Iris pigment epithelial cell (primary cell): ENCODE results near the gene VTA1.
"Not testable (repeated sequence)": the region's sequence is repeated elsewhere in the genome, so short reads cannot be mapped to it uniquely, and the experiment has no call there.

Experiments used
- DNase-seq: peaks from one replicate; pipeline ENCODE4 v3.0.0-alpha.2; 2011; ENCODE audit warnings: low read depth

VTA1 gene

DNA sequence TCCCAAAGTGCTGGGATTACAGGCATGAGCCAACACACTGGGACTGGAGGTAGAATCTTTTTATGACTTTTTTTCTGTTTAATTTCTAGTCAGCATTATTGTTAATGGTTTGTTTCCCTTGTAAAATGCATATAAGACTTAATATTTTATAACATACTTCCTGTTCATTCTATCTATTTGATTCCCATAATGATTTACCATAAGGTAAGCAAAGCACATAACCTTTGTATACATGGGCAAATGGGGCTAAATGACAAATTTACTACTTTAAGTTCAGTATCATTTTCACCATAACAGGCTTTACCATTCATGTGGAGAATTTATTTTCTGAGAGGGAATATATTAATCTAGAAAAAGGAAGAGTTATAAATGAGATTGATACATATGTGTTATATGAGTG is 24.3 kb downstream of the VTA1 start:
- DNase-seq, result no peak

- no peak for DNase-seq
Measured at GRCh38 chr6:142172758-142173157, 25.7 kb downstream of the VTA1 start.

- no peak for DNase-seq
Measured at GRCh38 chr6:142173980-142174379, 26.9 kb downstream of the VTA1 start.

DNA sequence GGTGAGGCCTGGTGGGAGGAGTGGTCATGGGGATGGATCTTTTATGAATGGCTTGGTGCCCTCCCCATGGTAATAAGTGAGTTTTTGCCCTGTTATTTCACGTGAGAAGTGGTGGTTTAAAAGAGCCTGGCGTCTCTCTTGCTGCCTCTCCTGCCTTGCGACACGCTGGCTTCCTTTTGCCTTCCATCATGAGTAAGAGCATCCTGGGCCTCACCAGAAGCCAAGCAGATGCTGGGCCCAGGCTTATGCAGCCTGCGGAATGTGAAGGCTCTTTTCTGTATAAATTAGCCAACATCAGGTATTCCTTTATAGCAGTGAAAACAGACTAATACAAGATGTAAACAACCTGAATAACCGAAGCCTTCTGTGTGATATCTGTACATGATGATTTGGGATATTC is 27.6 kb downstream of the VTA1 start:
- DNase-seq, result peak; percentile 15

DNA sequence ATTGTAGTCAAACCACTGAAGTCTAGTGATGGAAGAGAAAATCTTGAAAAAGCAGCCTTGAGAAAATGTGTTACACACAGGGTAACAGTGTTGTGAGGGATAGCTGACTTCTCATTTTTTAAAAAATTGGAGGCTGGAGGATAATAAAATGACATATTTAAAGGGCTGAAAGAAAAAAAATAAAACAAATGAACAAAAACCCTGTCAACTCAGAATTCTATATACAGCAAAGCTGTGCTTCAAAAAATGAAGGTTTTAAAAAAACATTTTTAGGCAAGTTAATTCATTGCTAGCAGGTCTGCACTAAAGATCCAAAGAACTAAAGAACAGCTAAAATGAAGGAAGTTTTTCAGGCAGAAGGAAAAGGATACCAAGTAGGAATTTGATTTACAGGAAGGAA is 31.1 kb downstream of the VTA1 start:
- no peak for DNase-seq

GRCh38 chr6:142182004-142182403 is 34.9 kb downstream of the VTA1 start:
- no peak for DNase-seq

DNA sequence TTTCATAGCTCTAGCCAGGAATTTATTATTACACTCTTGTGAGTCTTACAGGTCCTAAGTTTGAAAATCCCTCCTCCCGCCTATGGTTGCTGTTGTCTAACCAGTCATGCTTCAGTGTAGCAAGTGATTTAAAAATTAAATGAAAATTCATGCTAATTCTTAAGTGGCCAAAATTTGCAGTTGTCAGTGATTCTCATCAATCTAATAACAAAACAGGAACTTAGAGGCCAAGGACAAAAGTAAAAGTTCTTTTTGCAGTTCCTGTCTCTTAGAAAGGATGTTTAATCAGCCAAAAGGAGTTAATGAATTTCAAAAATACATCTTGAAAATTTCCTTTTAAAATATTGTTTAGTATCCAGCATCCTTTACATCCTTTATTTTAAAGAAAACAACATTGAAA is 36.3 kb downstream of the VTA1 start:
- no peak for DNase-seq

DNA sequence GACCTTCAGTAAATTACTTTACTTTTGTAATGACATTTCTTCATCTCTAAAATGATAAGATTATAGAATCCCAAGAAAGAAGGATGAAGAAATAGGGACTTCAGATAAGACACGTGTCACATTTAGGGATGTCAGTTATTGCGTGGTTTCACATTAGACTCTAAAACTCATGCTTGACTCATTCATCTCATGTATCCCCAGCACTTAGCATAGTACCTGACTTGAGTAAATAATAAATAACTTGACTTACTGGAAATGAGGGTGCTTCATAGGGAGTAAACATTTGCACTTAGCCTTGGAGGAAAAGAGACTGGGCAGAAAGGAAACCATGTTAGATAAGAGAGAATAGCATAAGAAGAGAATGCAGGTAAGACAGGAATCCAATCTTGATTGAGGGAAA is 37.2 kb downstream of the VTA1 start:
- DNase-seq, result no peak

DNA sequence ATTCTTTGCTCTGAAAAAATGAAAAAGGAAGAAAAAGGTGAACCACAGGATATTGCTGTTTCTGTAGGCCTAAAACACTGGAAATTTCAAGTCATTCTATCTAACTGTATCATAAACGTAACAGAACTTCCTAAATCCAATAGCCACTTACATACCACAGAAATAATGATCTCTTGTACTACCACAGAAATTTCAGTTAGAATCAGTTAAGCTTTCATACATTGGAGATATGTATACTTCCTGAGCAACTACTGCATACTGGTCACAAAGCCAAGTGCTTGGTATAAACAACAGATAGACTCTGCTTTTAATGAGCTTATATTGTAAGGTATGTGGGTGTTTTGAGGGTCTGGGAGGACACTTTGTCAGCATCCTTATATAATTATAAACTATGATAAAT is 38.6 kb downstream of the VTA1 start:
- DNase-seq, result no peak

- DNase-seq, result peak; percentile 83
Measured at GRCh38 chr6:142187209-142187608, 40.1 kb downstream of the VTA1 start.

DNA sequence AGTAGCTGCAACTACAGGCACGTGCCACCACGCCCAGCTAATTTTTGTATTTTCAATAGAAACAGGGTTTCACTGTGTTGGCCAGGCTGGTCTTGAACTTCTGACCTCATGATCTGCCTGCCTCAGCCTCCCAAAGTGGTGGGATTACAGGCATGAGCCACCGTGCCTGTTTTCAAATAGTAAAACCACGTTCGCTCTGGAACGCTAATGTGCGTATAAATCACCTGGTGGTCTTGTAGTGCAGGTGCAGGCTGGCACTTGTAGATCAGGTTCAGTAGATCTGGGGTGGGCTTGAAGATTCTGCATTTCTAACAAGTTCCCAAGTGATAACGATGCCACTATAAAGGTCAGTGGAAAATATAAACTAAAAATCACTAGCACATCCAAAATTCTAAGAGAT is 41.3 kb downstream of the VTA1 start:
- DNase-seq, result not testable (repeated sequence)

- DNase-seq, result no peak
Measured at GRCh38 chr6:142189057-142189456, 42.0 kb downstream of the VTA1 start.

DNA sequence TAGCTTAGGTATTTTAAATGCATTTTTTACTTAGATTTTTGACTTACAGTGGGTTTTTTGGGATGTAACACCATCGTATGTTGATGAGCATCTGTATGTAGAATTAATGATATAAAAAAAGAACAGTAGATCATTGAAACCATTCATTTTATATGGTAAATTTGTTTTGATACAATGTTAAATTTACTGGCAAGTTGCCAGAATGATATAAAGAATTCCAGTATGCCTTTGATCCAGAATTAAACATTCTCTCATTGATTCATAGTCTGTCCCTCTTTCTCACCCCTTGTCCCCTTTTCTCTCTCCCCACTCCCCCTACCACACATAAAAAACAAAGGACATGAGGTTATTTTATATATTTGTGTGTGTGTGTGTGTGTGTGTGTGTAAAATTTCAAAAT is 45.3 kb downstream of the VTA1 start:
- no peak for DNase-seq

- DNase-seq, result no peak
Measured at GRCh38 chr6:142193621-142194020, 46.6 kb downstream of the VTA1 start.

DNA sequence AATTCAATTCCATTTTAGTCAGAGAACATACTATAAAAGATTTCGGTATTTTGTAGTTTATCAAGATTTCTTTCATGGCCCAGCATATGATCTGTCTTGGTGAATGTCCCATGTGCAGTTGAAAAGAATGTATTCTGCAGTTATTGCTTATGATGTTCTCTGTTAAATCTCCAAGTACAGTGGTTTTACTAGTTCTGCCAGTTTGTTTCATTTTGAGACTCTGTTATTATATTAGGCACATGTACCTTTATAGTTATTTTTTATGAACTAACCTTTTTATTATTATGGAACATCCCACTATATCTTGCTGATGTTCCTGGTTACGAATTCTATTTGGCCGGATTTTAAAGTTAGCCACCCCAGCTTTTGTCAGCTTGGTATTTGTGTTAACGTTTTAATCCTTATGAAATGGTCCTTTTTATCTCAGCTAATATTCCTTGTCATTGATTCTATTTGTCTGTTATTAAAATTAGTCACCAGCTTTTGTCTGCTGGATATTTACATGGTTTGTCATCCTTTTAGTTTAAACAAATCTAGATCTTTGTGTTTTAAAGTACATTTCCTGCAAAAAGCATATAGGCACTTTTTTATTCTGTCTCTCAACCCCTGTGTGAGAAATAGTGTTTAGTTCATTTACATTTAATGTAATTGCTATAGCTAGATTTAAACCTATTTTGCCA is 48.9 kb downstream of the VTA1 start:
- DNase-seq, result peak; percentile 47

GRCh38 chr6:142200846-142201628 is 54.0 kb downstream of the VTA1 start:
- DNase-seq, result no peak

- peak; percentile 54 for DNase-seq
Measured at GRCh38 chr6:142207265-142207877, 60.3 kb downstream of the VTA1 start.

DNA sequence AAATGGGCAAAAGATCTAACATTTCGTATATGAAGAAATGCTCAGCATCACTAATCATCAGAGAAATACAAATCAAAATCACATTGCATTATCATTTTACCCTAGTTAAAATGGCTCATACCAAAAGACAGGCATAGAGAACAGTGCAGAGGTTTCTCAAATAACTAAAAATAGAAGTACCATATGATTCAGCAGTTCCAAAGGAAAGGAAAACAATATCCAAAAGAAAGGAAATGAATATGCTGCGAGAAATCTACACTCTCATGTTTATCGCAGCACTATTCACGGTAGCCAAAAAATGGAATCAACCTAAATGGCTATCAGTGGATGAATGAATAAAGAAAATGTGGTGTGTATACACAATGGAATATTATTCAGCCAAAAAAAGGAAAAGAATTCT is 63.5 kb downstream of the VTA1 start:
- no peak for DNase-seq

- DNase-seq, result no peak
Measured at GRCh38 chr6:142213402-142213801, 66.3 kb downstream of the VTA1 start.

GRCh38 chr6:142218446-142218845 is 71.4 kb downstream of the VTA1 start:
- DNase-seq, result no peak

DNA sequence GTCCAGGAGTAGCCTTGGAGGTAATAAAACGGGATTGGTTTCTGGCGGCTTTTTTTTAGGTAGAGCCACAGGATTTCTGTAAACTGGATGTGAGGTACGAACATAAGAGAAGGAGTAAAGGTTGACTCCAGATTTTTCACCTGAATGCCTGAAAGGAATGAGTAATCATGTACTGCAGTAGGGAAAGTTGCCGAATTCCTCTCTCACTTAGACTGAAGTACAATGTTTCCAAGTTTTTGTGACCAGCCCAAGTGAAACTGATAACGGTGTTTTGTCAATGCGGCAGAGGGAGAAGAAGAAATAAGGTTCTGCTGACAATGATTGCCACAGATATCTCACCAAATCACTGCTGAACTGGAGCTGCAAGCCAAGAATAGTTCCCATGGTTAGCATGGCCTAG is 75.0 kb downstream of the VTA1 start:
- no peak for DNase-seq

- no peak for DNase-seq
Measured at GRCh38 chr6:142223938-142224337, 76.9 kb downstream of the VTA1 start.

DNA sequence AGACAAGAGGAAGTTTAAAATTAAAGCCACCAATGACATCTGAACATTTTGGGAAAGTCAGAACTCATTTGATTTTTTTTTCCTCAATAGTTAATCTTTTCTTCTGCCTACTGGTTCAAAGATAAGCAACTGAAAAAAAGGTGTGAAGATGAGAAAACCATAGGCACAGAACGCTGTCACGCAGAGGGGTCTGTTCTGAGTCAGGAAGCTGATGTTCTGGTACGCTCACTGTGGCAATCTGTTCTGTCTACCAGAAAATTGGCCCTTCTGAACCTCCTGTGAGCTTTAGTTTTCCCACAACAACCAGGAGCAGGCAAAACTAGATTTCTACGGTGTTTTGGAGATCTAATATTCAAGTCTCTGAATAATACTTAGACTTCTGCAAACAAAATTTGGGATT is 78.1 kb downstream of the VTA1 start:
- no peak for DNase-seq
